Natural killer cell treated with Interleukin-12 subunit alpha and Interleukin-12 subunit beta and Interleukin-15 and Interleukin-18, amount 100 ng/mL, for 72 hours (primary cell): ENCODE data around the gene DLD. TPM values are rescaled to one million over a fixed set of nuclear protein-coding genes. Genes with fewer than 3 reads are reported as not detected.
"Not testable (repeated sequence)": the region's sequence is repeated elsewhere in the genome, so short reads cannot be mapped to it uniquely, and the experiment has no call there.

Experiments used
- ATAC-seq, 2 donors: fragments of 150-1000 bp; cut with Tn5 transposase in 1 of 2; sonication (Bioruptor Pico), chemical (Tn5 transposase) in 1 of 2; 2 replicates each; pipeline ENCODE4 v1.10.0; 2021
- DNase-seq: peaks from one replicate; pipeline ENCODE4 v3.0.0; 2022; ENCODE audit warnings: low spot score
- H3K27ac Mint-ChIP-seq, 2 donors: 1 replicate in 1 of 2; 2 replicates in 1 of 2; pipeline ENCODE4 v1.8.0; 2022; ENCODE audit warnings: mixed read lengths in 2 of 2, mild to moderate bottlenecking in 1 of 2, moderate library complexity in 1 of 2
- H3K27me3 Mint-ChIP-seq, 2 donors: 1 replicate in 1 of 2; 2 replicates in 1 of 2; pipeline ENCODE4 v1.8.0; 2022; ENCODE audit warnings: mixed read lengths in 2 of 2
- H3K36me3 Mint-ChIP-seq: one replicate; pipeline ENCODE4 v1.8.0; 2022; ENCODE audit warnings: mixed read lengths
- H3K4me1 Mint-ChIP-seq, 2 donors: 1 replicate in 1 of 2; 2 replicates in 1 of 2; pipeline ENCODE4 v1.8.0; 2022; ENCODE audit warnings: low read depth in 2 of 2, mixed read lengths in 2 of 2, mild to moderate bottlenecking in 1 of 2
- H3K4me3 Mint-ChIP-seq: one replicate; pipeline ENCODE4 v1.8.0; 2022; ENCODE audit warnings: mixed read lengths
- H3K9me3 Mint-ChIP-seq: 2 replicates; pipeline ENCODE4 v1.8.0; 2022; ENCODE audit warnings: mixed read lengths
- total RNA-seq, 2 donors: library from RNA; stranded (reverse); gene quantifications; one replicate each; pipeline ENCODE4 v1.2.3, GENCODE V29; 2022

Gene DLD
- 10 to 100 TPM; 67.7 to 85.5 TPM for total RNA-seq

GRCh38 chr7:107890962-107891635 is at the start of gene DLD:
TSS of gene DLD (plus strand) at chr7:107891183. CDS start at chr7:107891251, 68 bp downstream.
- peak; percentile 95 for DNase-seq
- H3K36me3 Mint-ChIP-seq: peaks cover 23% of the 10 kb centered on the region
- ATAC-seq: peak; percentile 98
- no peaks in the 10 kb centered on the region for H3K9me3 Mint-ChIP-seq
- H3K4me1 Mint-ChIP-seq: peaks cover 36 to 44% of the 10 kb centered on the region in 2 donors
- peak within 1 kb of the TSS; percentile 100 for H3K4me3 Mint-ChIP-seq
- no peaks in the 10 kb centered on the region for H3K27me3 Mint-ChIP-seq
- peak within 1 kb of the TSS; percentile 93 to 99 for H3K27ac Mint-ChIP-seq

DNA sequence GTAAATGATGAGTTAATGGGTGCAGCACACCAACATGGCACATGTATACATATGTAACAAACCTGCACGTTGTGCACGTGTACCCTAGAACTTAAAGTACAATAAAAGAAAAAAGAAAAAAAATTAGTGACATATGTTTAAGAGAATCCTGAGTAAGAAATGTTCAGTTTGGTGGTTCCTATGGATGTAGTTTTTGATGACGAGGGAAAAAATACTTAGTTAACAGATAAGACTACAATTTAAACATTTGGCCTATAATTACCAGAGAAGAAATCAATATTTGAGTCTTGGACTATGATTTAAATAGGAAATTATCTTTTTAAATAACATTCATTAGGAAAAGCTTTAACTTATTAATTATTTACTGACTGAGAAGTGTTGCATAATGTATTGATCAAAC is 48.8 kb upstream of the DLD start:
- ATAC-seq (no peak), DNase-seq (no peak)
- no peak overlapping the region for H3K27ac Mint-ChIP-seq
- peaks cover 3 to 19% of the 10 kb centered on the region in 2 donors for H3K27me3 Mint-ChIP-seq
- H3K36me3 Mint-ChIP-seq: no peaks in the 10 kb centered on the region
- H3K9me3 Mint-ChIP-seq: no peaks in the 10 kb centered on the region
- no peaks in the 10 kb centered on the region for H3K4me1 Mint-ChIP-seq
- no peak overlapping the region for H3K4me3 Mint-ChIP-seq

DNA sequence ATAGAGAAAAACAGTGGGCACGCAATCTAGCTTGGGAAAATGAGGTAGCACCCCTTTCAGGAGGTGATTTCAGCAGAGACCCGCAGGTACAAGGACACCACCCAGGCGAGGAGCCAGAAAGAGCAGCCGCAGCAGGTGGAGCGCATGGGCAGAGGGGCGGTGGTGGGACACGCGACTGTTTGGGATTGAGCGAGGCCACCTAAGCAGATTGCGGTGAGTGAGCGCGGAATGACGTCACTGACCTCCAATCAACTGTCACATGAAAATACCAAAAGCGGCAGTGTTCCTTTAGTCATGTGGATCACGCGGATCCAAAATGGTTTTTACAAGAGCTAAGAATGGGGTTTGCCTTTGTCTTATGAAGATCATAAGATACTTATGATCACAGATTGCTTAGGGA is 47.8 kb upstream of the DLD start:
- H3K4me1 Mint-ChIP-seq: no peaks in the 10 kb centered on the region
- H3K27me3 Mint-ChIP-seq: peaks cover 3 to 19% of the 10 kb centered on the region in 2 donors
- no peak overlapping the region for H3K4me3 Mint-ChIP-seq
- H3K36me3 Mint-ChIP-seq: no peaks in the 10 kb centered on the region
- no peak for DNase-seq
- no peak for ATAC-seq
- H3K9me3 Mint-ChIP-seq: no peaks in the 10 kb centered on the region
- H3K27ac Mint-ChIP-seq: no peak overlapping the region

GRCh38 chr7:107846324-107846723 is 44.7 kb upstream of the DLD start:
- Mint-ChIP-seq H3K9me3 (no peaks in the 10 kb centered on the region), H3K27ac (no peak overlapping the region), H3K36me3 (no peaks in the 10 kb centered on the region), H3K27me3 (peaks cover 0 to 6% of the 10 kb centered on the region in 2 donors), H3K4me1 (no peaks in the 10 kb centered on the region), H3K4me3 (no peak overlapping the region)
- ATAC-seq (no peak), DNase-seq (no peak)

GRCh38 chr7:107847168-107847835 is 43.7 kb upstream of the DLD start:
- H3K36me3 Mint-ChIP-seq: no peaks in the 10 kb centered on the region
- H3K27me3 Mint-ChIP-seq: peaks cover 0 to 6% of the 10 kb centered on the region in 2 donors
- no peak overlapping the region for H3K4me3 Mint-ChIP-seq
- no peak overlapping the region for H3K27ac Mint-ChIP-seq
- H3K9me3 Mint-ChIP-seq: no peaks in the 10 kb centered on the region
- H3K4me1 Mint-ChIP-seq: no peaks in the 10 kb centered on the region
- ATAC-seq: no peak
- DNase-seq: no peak

DNA sequence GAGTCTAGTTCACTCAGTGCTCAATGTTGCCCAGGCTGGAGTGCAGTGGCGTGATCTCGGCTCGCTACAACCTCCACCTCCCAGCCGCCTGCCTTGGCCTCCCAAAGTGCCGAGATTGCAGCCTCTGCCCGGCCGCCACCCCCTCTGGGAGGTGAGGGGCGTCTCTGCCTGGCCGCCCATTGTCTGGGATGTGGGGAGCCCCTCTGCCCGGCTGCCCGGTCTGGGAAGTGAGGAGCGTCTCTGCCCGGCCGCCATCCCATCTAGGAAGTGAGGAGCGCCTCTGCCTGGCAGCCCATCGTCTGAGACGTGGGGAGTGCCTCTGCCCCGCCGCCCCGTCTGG is 43.2 kb upstream of the DLD start:
- ATAC-seq, H3K4me1 Mint-ChIP-seq, H3K36me3 Mint-ChIP-seq, H3K9me3 Mint-ChIP-seq, H3K27ac Mint-ChIP-seq, H3K27me3 Mint-ChIP-seq, H3K4me3 Mint-ChIP-seq, DNase-seq: not testable (repeated sequence)

DNA sequence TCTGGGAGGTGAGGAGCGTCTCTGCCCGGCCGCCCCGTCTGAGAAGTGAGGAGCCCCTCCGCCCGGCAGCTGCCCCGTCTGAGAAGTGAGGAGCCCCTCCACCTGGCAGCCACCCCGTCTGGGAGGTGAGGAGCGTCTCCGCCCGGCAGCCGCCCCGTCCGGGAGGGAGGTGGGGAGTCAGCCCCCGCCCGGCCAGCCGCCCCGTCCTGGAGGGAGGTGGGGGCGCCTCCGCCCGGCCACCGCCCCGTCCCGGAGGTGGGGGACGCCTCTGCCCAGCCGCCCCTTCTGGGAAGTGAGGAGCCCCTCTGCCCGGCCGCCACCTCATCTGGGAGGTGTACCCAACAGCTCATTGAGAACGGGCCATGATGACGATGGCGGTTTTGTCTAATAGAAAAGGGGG is 42.8 kb upstream of the DLD start:
- not testable (repeated sequence) for DNase-seq, H3K4me3 Mint-ChIP-seq, H3K36me3 Mint-ChIP-seq, ATAC-seq, H3K4me1 Mint-ChIP-seq, H3K27me3 Mint-ChIP-seq, H3K9me3 Mint-ChIP-seq, H3K27ac Mint-ChIP-seq

DNA sequence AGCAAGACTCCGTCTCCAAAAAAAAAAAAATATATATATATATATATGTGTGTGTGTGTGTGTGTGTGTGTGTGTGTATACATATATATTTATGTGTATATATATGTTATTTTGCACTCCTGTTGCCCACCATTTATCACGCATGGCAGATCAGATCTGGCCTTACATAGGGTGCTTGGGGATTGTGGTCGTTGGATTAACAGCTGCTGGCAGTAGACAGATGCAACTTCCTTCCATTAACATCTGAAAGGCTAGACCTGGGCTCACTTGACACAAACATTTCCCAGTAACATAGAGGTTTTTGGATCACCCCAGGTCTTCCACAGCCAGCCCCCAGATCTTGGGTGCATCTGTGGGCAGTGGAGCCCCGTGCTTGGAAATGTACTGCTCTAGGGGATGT is 40.8 kb upstream of the DLD start:
- no peaks in the 10 kb centered on the region for H3K36me3 Mint-ChIP-seq
- ATAC-seq (no peak), DNase-seq (no peak)
- H3K27me3 Mint-ChIP-seq: peaks cover 0 to 6% of the 10 kb centered on the region in 2 donors
- H3K9me3 Mint-ChIP-seq: no peaks in the 10 kb centered on the region
- H3K27ac Mint-ChIP-seq: no peak overlapping the region
- peaks cover 0 to 3% of the 10 kb centered on the region in 2 donors for H3K4me1 Mint-ChIP-seq
- no peak overlapping the region for H3K4me3 Mint-ChIP-seq

DNA sequence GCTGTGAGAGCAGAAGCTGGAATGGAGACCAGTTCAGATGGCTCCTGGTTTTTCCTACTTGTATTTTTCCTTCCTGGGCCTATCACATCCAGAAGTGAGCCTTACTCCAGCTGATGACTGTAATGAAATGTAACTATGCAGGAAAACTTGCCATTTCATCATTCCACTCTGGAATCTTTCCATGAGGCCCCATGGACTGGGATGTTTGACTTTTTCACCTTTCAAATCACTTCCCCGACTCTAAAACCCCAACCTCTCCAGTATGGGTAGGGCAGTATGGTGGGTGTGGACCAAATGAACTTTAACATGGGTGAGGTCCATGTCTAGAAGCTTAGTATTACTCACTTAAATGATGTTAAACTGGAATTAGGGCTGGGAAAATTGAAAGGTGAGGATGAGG is 40.3 kb upstream of the DLD start:
- no peak for DNase-seq
- H3K27me3 Mint-ChIP-seq: peaks cover 0 to 6% of the 10 kb centered on the region in 2 donors
- H3K27ac Mint-ChIP-seq: no peak overlapping the region
- H3K36me3 Mint-ChIP-seq: no peaks in the 10 kb centered on the region
- H3K4me1 Mint-ChIP-seq: peaks cover 0 to 3% of the 10 kb centered on the region in 2 donors
- H3K9me3 Mint-ChIP-seq: no peaks in the 10 kb centered on the region
- ATAC-seq: no peak
- no peak overlapping the region for H3K4me3 Mint-ChIP-seq

DNA sequence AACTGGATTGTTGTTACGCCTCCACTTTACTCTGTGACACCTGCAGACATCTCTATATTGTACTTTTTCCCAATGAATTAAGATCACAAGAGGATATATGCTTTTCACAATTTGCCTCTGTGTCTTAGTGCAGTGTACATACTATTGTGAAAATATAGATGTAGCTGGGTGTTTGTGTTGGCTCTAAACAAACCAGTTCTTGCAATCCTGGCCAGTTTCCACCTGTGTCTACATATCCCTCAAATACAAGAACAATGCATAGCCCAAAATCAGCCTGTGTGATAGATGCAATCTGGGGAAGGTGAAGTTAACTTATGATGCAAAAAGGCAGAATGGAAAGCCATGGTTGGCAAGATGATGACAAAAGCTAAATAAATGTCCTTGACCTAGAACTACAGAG is 36.5 kb upstream of the DLD start:
- no peak for DNase-seq
- Mint-ChIP-seq H3K27ac (no peak overlapping the region), H3K4me3 (no peak overlapping the region)

DNA sequence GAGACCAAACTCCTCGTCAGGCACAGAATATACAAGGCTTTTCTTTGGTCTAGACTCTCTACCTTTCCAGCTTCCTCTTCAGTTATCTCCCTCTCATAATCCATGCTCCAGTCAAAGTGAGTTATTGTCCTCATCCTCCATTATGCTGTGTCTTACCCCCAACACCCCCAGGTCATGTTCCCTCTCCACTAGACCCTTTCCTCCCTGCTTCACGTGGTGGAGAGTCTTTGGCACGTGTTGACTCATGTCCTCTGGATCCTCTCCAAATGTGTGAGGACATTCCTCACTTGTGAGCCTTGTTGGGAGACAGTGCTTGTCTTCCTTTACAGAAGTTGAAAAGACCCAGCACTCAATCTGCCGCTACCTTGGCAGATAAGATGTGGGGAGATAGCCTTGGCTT is 36.0 kb upstream of the DLD start:
- Mint-ChIP-seq H3K4me1 (peaks cover 23 to 24% of the 10 kb centered on the region in 2 donors), H3K27ac (no peak overlapping the region), H3K9me3 (no peaks in the 10 kb centered on the region), H3K27me3 (no peaks in the 10 kb centered on the region), H3K4me3 (no peak overlapping the region), H3K36me3 (no peaks in the 10 kb centered on the region)
- no peak for DNase-seq
- ATAC-seq: no peak

More for the DNA sequence above, 36.5 kb upstream of the DLD start:
- no peaks in the 10 kb centered on the region for H3K36me3 Mint-ChIP-seq
- H3K4me1 Mint-ChIP-seq: peaks cover 23 to 24% of the 10 kb centered on the region in 2 donors
- no peaks in the 10 kb centered on the region for H3K9me3 Mint-ChIP-seq
- ATAC-seq: no peak
- no peaks in the 10 kb centered on the region for H3K27me3 Mint-ChIP-seq

DNA sequence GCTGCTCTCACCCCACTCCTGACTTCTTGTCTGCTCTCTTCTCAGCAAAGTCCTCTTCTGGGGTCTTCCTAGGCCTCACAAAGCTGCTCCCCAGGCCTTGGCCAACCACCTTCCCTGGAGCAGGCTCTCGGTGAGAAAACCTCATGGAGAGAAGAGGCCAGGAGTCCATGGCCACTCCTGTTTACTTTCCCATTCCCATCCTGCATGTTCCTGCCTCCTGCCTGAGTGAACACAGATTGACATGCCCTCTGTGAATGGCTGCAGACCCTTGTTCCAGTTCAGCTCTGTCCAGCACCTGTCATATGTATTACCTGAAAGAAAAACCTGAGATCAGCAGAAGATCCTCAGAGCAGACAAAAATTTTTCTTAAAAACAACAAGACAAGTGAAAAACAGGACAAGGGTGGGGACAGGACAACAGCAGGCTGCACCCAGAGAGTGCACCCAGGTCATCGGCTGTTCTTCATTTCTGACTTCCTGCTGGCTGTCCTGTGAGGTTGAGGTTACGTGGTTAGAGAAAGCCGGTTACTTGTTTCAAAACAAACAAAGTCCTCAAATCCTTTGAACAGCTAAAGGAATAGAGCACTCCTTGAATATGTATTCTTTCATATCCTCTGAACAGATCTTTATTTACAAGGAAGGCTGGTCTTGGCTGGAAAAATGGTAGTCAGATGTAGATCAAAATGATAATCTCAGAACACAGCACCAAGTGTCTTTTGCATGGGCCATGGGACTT is 34.0 kb upstream of the DLD start:
- H3K36me3 Mint-ChIP-seq: no peaks in the 10 kb centered on the region
- peaks cover 23 to 24% of the 10 kb centered on the region in 2 donors for H3K4me1 Mint-ChIP-seq
- peak overlapping the region; percentile 23 for H3K4me3 Mint-ChIP-seq
- no peak for DNase-seq
- H3K9me3 Mint-ChIP-seq: no peaks in the 10 kb centered on the region
- H3K27ac Mint-ChIP-seq: peak overlapping the region; percentile 18 to 40
- H3K27me3 Mint-ChIP-seq: no peaks in the 10 kb centered on the region
- ATAC-seq: peak; percentile 70 to 72

GRCh38 chr7:107857541-107857912 is 33.5 kb upstream of the DLD start:
- peaks cover 23 to 24% of the 10 kb centered on the region in 2 donors for H3K4me1 Mint-ChIP-seq
- no peaks in the 10 kb centered on the region for H3K9me3 Mint-ChIP-seq
- H3K4me3 Mint-ChIP-seq: peak overlapping the region; percentile 23
- ATAC-seq (no peak), DNase-seq (no peak)
- H3K27ac Mint-ChIP-seq: peak overlapping the region; percentile 18 to 40
- H3K36me3 Mint-ChIP-seq: no peaks in the 10 kb centered on the region
- H3K27me3 Mint-ChIP-seq: no peaks in the 10 kb centered on the region

DNA sequence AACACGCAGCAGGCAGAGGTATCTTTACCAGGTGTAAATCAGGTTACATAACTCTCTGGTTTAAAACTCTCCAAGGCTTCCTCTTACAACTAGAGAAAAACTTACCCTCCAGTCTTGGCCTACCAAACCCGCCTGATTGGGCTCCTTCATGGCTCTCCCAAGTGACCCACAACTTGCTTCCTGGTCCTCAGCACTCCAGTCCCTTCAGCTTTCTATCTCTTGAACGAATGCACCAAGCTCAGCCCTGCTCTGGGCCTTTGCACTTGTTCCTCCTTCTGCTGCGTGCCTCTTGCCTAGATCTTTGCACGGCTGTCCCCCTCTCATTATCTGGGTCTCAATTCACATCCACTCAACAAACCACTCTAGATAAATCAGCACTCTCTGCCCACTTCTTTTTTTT is 32.7 kb upstream of the DLD start:
- Mint-ChIP-seq H3K4me1 (peaks cover 23 to 24% of the 10 kb centered on the region in 2 donors), H3K27ac (peak overlapping the region in 1 of 2 donors; percentile 15), H3K9me3 (no peaks in the 10 kb centered on the region), H3K27me3 (no peaks in the 10 kb centered on the region), H3K4me3 (peak overlapping the region; percentile 52), H3K36me3 (no peaks in the 10 kb centered on the region)
- no peak for DNase-seq
- peak in 1 of 2 donors; percentile 52 for ATAC-seq
